Neural cell (in vitro differentiated cells): Measurements from ENCODE around the gene ZNF644. TPM values are rescaled to one million over a fixed set of nuclear protein-coding genes. Genes with fewer than 3 reads are reported as not detected.

Experiments used
- H2AFZ ChIP-seq: fragments of 200-600, 300-800 bp; sonication (generic), shearing (Covaris generic); 2 replicates; pipeline ENCODE4 v1.6.0; 2014; ENCODE audit warnings: low read depth, mild to moderate bottlenecking, antibody characterized with exemption, low read length, moderate library complexity
- H3F3A ChIP-seq: fragments of 200-600 bp; shearing (Covaris generic); 2 replicates; pipeline ENCODE4 v1.6.1; 2016; ENCODE audit warnings: mild to moderate bottlenecking, moderate library complexity, mixed read lengths, antibody characterized with exemption, low read length; ENCODE audit not compliant: insufficient read depth, poor library complexity, severe bottlenecking
- H3K27ac ChIP-seq: fragments of 200-600, 300-800 bp; sonication (generic), shearing (Covaris generic); 2 replicates; pipeline ENCODE4 v1.5.1; 2014; ENCODE audit warnings: mild to moderate bottlenecking, low read length, moderate library complexity
- H3K27me3 ChIP-seq: fragments of 300-800, 200-600 bp; sonication (generic), shearing (Covaris generic); 2 replicates; pipeline ENCODE4 v1.6.0; 2014; ENCODE audit warnings: mild to moderate bottlenecking, low read depth, low read length, moderate library complexity; ENCODE audit not compliant: insufficient read depth
- H3K36me3 ChIP-seq: fragments of 300-800, 200-600 bp; sonication (generic), shearing (Covaris generic); 2 replicates; pipeline ENCODE4 v1.5.1; 2014; ENCODE audit warnings: mild to moderate bottlenecking, antibody characterized with exemption, low read length, moderate library complexity; ENCODE audit not compliant: insufficient read depth
- H3K4me2 ChIP-seq: fragments of 300-800, 200-600 bp; sonication (generic), shearing (Covaris generic); 2 replicates; pipeline ENCODE4 v1.6.0; 2014; ENCODE audit warnings: mild to moderate bottlenecking, low read length
- H3K4me3 ChIP-seq: fragments of 300-800, 200-600 bp; sonication (generic), shearing (Covaris generic); 2 replicates; pipeline ENCODE4 v1.5.1; 2014; ENCODE audit warnings: mild to moderate bottlenecking, low read length, moderate library complexity
- H3K79me2 ChIP-seq: fragments of 200-600 bp; shearing (Covaris generic); replicated peaks from 2 replicates; pipeline ENCODE4 v1.6.0; 2014; ENCODE audit warnings: mild to moderate bottlenecking, low read length, moderate library complexity; ENCODE audit not compliant: insufficient read depth
- H3K9ac ChIP-seq: fragments of 300-800, 200-600 bp; sonication (generic), shearing (Covaris generic); 2 replicates; pipeline ENCODE4 v1.6.1; 2016; ENCODE audit warnings: mild to moderate bottlenecking, low read length, mixed read lengths
- H3K9me2 ChIP-seq: fragments of 200-600 bp; shearing (Covaris generic); 2 replicates; pipeline ENCODE4 v1.6.1; 2016; ENCODE audit warnings: mild to moderate bottlenecking, low read length, mixed read lengths; ENCODE audit not compliant: insufficient read depth
- H3K9me3 ChIP-seq: fragments of 200-600, 300-800 bp; sonication (generic), shearing (Covaris generic); 2 replicates; pipeline ENCODE4 v1.6.1; 2016; ENCODE audit warnings: mild to moderate bottlenecking, mixed run types, low read length, moderate library complexity, mixed read lengths
- H4K20me1 ChIP-seq: fragments of 200-600 bp; shearing (Covaris generic); 2 replicates; pipeline ENCODE4 v1.6.1; 2016; ENCODE audit warnings: mild to moderate bottlenecking, mixed run types; ENCODE audit not compliant: insufficient read depth
- CTCF ChIP-seq: fragments of 450-650 bp; IDR thresholded peaks from 2 replicates; pipeline ENCODE4 v1.5.1; 2014; ENCODE audit warnings: antibody characterized with exemption, mild to moderate bottlenecking, moderate library complexity; ENCODE audit not compliant: poor library complexity, severe bottlenecking
- EP300 ChIP-seq: fragments of 450-650 bp; conservative IDR thresholded peaks from 2 replicates; pipeline ENCODE4 v1.6.1; 2014; ENCODE audit warnings: antibody characterized with exemption, mild to moderate bottlenecking, moderate library complexity; ENCODE audit not compliant: poor library complexity, severe bottlenecking
- EZH2 ChIP-seq: fragments of 200-600, 300-800 bp; shearing (Covaris generic), sonication (generic); IDR thresholded peaks from 2 replicates; pipeline ENCODE4 v1.6.1; 2014; ENCODE audit warnings: antibody characterized with exemption, low read length, borderline replicate concordance, mild to moderate bottlenecking; ENCODE audit not compliant: insufficient read depth, poor library complexity, severe bottlenecking
- MXI1 ChIP-seq: fragments of 450-650 bp; conservative IDR thresholded peaks from 2 replicates; pipeline ENCODE4 v1.6.1; 2014; ENCODE audit warnings: antibody characterized with exemption, mild to moderate bottlenecking; ENCODE audit not compliant: poor library complexity, severe bottlenecking
- POLR2AphosphoS5 ChIP-seq: IDR thresholded peaks from 2 replicates; pipeline ENCODE4 v1.6.1; 2012
- RAD21 ChIP-seq: fragments of 450-650 bp; conservative IDR thresholded peaks from 2 replicates; pipeline ENCODE4 v1.6.1; 2014; ENCODE audit warnings: antibody characterized with exemption, mild to moderate bottlenecking, moderate library complexity
- REST ChIP-seq: IDR thresholded peaks from 2 replicates; pipeline ENCODE4 v1.6.1; 2012; ENCODE audit warnings: borderline replicate concordance
- SMC3 ChIP-seq: fragments of 450-650 bp; conservative IDR thresholded peaks from 2 replicates; pipeline ENCODE4 v1.6.1; 2014; ENCODE audit warnings: antibody characterized with exemption, mild to moderate bottlenecking, moderate library complexity; ENCODE audit not compliant: poor library complexity
- TAF1 ChIP-seq: IDR thresholded peaks from 2 replicates; pipeline ENCODE4 v1.6.1; 2012; ENCODE audit warnings: low read depth
- polyA plus RNA-seq: library from polyadenylated mRNA; depleted of rRNA; stranded (reverse); fragments of >200 nt; gene quantifications from 2 replicates; pipeline ENCODE4 v1.2.3, GENCODE V29; 2014

Gene ZNF644
- polyA plus RNA-seq, 1 donor from 2014 or later: 71.7 TPM

GRCh38 chr1:90963651-90964050, 58.2 kb downstream of the ZNF644 start:
- no peaks in the 10 kb centered on the region for H3F3A ChIP-seq
- H3K9me2 ChIP-seq: no peaks in the 10 kb centered on the region
- H4K20me1 ChIP-seq: peaks cover 3% of the 10 kb centered on the region
- TF ChIP-seq POLR2AphosphoS5 (no peak), RAD21 (no peak), CTCF (no peak), REST (no peak), SMC3 (no peak), EP300 (no peak), MXI1 (no peak), TAF1 (no peak), EZH2 (no peak)
- H3K27me3 ChIP-seq: no peaks in the 10 kb centered on the region
- no peak overlapping the region for H2AFZ ChIP-seq
- H3K4me3 ChIP-seq: no peak overlapping the region
- H3K9ac ChIP-seq: no peak overlapping the region
- H3K36me3 ChIP-seq: no peaks in the 10 kb centered on the region
- no peaks in the 10 kb centered on the region for H3K9me3 ChIP-seq
- H3K4me2 ChIP-seq: no peak overlapping the region
- peaks cover 27% of the 10 kb centered on the region for H3K79me2 ChIP-seq
- H3K27ac ChIP-seq: no peak overlapping the region

GRCh38 chr1:90963236-90963635, 58.6 kb downstream of the ZNF644 start:
- Histone ChIP-seq H3K9me3 (no peaks in the 10 kb centered on the region), H4K20me1 (peaks cover 3% of the 10 kb centered on the region), H2AFZ (no peak overlapping the region), H3K4me3 (no peak overlapping the region), H3K9me2 (no peaks in the 10 kb centered on the region), H3K4me2 (no peak overlapping the region), H3F3A (no peaks in the 10 kb centered on the region), H3K27me3 (no peaks in the 10 kb centered on the region), H3K9ac (no peak overlapping the region), H3K36me3 (no peaks in the 10 kb centered on the region), H3K79me2 (peaks cover 27% of the 10 kb centered on the region), H3K27ac (no peak overlapping the region)
- TF ChIP-seq EP300 (no peak), POLR2AphosphoS5 (no peak), RAD21 (no peak), REST (no peak)
